HG02610 (cell line): ENCODE data around the gene PPFIBP1.
"Not testable (repeated sequence)": the region's sequence is repeated elsewhere in the genome, so short reads cannot be mapped to it uniquely, and the experiment has no call there.

ENCODE experiments used
- ATAC-seq: cut with Tn5 transposase; IDR thresholded peaks from one replicate; pipeline ENCODE4 v1.9.1; 2021; ENCODE audit warnings: mild to moderate bottlenecking, moderate library complexity; ENCODE audit not compliant: unreplicated experiment

The PPFIBP1 gene

DNA sequence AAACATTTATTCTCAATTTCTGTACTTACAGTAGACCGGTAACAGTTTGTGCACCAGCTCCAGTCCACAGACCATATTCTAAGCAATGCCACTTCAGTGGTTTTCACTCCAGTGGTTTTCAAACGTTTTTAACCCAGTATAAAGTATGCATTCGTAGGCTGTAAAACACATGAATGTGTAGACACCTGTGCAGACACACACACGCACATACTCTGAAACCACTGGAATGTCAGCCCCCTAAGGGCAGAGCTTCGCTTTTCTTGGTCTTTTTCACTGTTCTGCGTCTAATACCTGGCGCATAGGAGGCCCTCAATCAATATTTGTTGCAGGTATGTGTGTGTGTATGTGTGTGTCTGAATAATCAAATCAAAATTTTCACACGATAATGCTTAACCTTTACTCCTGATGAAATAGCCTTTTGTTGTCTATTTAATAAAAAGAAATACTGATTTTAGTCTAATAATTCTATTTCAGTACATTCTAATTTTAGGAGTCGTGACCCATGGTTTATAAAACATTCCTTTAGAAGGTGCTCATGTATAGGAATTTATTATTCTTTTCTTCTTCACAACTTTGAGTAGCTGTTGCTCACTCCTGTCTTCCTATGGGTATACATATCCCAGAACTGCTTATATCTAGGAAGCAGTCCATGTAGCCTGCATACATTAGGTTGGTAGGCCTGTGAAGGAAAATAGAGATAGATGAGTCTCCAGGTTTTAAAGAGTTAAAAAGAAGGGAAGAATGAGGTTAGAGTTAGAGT, 98.6 kb downstream of the PPFIBP1 start:
- no peak for ATAC-seq

DNA sequence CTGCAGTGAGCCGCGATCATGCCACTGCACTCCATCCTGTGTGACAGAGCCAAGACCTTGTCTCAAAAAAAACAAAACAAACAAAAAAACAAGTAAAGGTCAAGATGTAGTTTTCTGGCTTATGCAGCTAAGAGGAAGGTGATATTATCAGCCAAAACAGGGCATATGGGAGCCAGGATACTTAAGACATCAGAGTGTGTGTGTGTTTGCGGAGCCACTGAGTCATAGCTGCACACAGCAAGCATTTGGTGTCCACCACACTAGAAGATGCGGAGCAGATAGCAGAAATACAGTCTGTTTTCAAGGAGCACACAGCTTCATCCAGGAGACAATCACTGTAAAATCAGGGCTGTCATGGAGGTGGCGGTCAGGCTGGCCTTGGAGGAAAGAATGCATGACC, 99.6 kb downstream of the PPFIBP1 start:
- no peak for ATAC-seq

DNA sequence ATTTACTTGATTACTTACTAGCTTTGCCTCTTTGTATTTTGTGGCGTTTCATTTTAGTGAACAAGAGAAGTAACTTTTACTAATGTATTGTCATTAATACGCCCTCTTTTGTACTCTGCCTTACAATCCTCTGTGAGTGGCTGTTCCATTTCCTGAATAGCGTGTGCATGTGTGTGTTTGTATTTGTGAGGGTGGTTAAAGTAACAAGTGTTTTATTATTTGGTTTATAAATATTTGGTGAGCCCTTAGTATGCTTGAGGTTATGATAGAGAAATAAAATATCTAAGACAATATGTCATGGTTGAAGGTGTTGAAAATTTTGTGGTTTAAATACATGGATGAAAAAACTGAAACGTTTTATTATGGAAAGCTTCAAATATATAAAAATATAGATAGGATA, 100.6 kb downstream of the PPFIBP1 start:
- ATAC-seq: no peak

DNA sequence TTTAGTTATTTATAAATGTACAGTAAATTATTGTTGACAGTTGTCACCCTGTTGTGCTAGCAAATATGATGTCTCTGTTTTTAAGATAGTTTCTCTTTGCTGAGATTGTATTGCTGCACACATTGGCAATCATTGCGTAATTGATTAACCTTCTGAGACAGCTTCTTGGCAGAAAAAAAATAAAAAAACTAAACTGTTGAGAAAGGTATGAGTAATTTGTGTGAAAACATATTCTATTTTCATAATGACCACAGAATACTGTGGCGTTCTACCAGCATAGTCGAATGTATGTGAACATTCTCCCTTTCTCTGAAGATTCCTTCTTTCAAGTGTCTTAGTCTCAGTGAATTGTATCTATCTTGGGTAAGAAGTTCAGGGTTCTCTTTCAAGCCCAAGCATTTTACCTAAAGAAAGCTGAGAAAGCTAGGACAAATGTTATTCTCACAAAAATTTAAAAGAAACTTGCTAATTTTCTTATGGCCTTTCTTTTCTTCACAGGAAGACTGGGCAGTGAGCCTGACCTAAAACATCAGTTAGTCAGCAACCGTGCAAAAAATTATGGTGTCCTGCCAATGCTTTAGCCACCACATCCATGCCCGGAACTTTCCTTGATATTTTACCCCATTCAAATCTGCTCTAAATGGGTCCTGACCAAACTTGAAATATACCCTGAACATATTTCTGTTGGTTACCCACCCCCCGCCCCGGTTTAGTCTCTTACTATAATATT, 103.3 kb downstream of the PPFIBP1 start:
- ATAC-seq: peak; percentile 64

DNA sequence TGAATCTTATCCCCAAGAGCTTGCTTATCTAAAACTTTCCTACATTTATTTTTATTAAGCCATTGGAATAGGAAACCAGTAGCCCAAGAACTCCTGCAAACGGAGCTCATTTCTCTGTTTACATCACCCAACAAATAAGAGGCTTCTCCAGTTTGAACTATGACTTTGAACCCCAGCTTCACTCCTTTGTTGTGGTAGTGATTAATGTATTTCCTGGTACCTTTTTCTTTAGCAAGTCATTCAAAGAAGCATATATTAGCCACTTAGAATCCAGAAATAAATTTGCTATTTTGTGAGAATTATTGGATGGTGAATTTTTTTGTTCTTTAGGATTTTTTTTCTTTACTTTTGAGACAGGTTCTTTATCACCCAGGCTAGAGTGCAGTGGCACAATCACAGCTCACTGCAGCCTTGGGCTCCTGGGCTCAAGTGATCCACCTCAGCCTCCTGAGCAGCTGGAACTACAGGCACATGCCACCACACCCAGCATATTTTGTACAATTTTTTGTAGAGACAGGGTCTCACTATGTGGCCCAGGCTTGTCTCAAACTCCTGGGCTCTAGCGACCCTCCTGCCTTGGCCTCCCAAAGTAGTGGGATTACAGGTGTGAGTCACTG, 104.0 kb downstream of the PPFIBP1 start:
- not testable (repeated sequence) for ATAC-seq

DNA sequence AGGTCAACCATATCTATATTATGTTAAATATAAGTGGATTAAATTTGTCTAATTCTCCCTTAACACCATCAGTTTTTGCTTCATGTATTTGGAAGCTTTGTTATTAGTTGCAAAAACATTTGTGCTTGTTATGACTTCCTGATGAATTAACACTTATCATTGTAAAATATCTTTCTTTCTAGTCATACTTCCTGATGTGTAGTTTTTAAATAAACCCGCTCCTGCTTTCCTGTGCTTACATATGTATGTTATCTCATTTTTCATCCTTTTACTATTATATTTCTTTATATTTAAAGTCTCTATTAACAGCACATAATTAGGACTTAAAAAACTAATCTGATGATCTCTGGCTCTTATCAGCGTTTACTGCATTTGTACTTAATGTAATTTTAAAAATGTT, 106.2 kb downstream of the PPFIBP1 start:
- ATAC-seq: not testable (repeated sequence)

DNA sequence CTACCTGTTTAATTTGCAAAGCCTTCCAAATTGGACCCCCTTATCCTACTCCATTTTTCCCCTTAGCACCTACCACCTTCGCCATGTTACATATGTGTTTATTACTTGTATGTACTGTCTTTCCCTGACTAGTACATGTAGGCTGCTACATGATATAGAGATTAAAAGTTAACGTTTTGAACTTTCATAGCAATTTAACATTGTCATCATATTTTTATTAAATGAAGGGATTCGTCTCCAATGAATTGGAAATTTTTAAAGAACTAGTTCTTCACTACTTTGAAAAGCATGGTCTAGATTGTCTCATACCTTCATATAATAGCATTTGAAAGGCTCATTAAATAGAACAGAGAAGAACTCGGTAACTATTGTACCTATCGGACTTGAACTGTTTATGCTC, 107.4 kb downstream of the PPFIBP1 start:
- ATAC-seq: no peak

DNA sequence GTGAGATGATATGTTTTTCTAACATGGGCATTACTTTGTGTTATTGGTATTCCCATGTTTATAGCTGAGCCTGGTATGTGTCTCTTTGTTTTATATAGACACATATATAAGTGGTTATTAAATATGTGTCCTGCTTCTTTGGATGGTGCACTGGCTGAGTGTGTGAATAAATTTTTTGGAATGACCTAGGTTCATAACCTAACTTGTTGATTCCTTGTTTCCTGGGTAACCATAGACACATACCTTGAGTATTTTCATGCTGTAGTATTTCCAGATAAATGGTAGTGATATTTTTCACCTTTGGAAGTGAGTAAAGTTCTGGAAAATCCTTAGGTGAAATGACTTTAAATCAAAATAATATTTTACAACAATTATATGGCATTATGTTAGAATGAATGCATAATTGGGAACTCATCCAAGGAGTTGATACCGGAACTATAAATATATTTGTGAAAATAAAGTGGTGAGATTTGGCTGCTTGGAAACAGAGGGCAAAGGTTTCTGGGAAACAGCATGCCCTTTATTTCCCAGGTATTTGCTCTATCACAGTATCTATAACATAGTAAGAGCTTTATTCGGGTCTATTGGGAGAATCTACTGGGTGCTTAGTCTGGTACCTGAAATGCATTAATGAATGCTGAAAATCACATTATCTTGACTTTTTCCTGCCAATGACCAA, 107.9 kb downstream of the PPFIBP1 start:
- ATAC-seq: no peak

DNA sequence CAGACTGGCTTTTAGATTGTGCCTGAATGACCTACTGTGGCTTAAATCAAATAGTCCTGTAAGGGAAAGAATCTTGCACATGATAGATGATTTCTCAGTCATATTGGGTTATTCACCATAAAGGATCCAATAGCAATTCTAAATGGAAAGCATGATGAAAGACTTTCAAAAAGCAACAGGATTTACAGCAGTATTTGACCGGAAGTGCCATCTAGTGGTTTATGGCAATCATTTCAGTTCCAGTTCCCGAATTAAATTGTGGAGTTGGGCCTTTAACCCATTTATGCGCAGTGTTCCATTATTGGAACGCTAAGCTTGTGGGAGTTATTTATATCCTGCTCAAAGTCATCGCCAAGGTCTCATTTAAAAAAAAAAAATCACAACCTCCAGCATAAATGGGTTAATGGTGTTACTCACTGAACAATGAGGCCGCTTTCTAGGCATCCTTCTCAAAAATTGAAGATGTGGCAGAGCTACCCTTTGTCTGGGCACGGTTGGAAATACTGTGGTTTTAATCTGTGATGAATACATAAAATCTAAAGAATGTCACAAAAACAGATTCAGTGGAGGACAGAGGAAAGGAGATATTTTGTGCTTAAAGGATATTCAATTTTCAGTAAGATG, 111.5 kb downstream of the PPFIBP1 start:
- no peak for ATAC-seq

DNA sequence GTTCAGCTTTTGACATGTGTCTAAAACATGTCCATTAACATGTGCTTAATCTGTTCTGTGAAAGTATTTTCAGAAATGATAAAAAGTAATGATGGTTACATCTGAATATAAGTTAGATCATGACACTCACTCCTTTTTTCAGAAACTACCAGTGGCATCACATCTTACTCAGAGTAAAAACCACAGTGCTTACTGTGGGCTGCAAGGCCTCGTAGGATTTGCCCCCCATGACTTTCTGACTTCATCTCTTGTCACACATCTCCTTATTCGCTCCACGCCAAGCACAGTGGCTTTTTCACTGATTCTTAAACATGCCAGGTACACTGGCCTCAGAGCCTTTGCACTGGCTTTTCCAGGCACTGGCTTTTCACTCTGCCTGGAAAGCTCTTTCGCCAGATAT, 112.6 kb downstream of the PPFIBP1 start:
- ATAC-seq: not testable (repeated sequence)

DNA sequence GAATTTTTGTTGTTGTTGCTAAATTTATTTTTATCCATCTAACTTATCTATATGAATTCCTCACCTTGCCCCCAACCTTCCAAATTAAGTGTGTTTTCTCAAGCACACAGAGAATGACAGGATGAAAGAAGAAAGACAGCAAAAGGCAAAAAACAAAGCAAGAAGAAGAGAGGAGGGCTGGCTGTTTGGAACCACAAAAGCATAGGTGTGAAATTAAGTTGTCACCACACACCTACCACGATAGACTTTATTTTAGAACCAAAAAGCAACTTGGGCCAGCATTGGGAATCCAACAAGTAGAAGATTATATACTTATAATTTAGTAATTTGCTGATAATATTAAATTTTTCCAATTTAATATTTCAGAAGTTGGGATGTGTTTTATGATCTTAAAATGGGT, 113.5 kb downstream of the PPFIBP1 start:
- no peak for ATAC-seq

DNA sequence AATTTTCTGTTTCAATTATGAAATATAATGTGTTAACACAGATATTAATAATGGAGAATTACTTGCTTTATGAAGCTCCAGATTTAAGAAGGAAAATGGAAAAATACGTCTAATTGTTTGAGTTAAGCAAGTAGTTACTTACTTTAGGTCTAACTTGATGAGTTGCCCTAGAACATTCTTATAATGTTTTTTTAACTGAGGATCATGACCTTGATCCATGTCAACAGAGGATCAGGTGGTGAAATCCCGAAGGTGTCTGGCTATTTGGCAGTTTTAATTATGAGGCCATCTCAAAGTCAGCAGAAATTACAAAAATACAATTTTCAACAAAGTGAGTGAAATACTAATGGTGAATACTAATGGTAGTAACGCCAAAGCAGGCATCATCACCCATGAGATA, 115.3 kb downstream of the PPFIBP1 start:
- no peak for ATAC-seq

DNA sequence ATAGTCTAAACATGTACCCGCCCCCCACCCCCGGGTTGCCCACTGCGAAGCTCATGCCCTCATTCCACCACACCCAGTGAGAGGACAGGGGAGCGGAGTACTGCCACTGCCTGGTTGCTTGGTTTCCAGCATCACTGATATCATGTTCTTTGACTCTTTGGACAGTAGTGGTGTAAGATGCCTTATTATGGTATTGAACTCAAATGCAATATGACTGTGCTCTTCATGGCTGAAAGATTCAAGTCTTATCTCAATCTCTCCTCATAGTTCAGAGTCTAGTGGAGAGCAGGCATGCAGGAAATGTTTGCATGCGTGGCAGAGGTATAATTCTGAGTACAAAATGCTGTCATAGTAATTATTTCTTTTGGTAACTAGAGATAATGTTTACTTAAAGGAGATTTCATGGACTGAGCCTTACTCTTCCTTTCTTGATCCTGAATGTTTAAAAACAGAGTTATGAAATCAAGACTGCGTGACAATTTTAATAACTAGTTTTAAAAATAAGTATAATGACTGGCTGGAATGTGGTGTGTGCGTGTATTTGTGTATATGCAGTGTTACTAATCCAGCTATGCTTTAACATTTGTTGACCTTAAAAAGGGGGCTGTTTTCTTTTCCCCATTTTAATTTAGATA, 116.7 kb downstream of the PPFIBP1 start:
- ATAC-seq: not testable (repeated sequence)

DNA sequence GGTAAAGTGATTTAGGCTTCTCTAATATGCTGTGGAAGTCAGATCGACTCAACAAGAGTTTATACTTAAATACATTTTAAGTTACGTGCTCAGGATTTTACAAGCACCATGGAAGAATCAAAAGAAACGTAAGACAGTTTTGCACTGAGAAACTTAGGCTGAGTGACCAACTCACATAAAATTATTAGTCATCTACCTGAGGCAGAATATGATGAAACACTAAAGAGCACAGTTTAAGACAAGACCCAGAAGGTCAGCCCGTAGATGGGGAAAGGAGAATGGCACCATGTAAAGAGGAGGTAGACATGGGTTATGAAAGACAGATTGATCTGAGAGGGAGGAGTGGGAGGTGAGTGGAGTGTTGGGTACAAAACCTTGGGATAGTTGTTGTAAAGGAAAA, 118.4 kb downstream of the PPFIBP1 start:
- ATAC-seq: not testable (repeated sequence)

DNA sequence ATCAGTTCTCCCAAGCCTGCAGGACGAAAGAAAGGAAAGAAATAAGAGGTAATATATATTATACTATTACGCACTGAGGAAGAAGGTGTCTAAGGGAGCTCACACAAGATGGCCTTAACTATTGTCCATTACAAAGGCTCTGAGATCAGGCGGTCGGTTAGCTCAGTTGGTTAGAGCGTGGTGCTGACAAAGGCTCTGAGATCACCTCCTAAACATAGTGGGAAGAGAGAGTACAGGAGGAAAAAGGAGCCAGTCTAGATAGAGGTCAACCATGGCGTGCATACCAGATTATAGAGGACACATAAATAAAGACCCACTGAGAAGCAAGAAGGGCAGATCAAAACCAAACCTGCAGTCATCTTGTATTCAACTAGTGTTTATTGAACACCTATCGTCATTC, 118.9 kb downstream of the PPFIBP1 start:
- ATAC-seq: not testable (repeated sequence)

DNA sequence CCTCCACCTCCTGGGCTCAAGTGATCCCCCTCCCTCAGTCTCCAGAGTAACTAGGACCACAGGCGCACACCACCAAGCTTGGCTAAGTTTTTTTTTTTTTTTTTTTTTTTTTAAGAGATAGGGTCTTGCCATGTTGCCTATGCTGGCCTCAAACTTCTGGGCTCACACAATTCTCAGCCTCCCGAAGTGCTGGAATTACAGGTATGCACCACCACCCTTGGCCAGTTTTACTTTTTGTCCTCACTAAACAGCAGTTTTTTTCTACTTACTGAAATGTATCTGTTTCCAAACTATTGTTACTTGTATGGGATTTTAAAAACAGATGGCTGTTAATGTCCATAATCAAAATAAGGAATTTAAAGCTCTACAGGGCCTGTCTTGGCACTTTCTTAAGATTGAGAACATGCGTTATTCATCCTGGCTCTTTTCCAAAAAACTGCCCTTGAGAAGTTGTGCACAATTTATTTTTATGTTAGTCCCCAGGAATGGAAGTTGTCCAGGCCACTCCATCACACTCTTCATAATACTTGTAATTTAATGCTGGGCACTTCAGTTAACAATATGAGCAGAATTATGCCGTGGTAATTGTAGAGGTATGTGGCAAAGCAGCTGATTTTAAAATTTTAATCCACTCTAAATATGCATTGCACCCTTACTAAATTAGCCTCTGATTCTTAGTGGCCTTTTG, 120.3 kb downstream of the PPFIBP1 start:
- no peak for ATAC-seq

DNA sequence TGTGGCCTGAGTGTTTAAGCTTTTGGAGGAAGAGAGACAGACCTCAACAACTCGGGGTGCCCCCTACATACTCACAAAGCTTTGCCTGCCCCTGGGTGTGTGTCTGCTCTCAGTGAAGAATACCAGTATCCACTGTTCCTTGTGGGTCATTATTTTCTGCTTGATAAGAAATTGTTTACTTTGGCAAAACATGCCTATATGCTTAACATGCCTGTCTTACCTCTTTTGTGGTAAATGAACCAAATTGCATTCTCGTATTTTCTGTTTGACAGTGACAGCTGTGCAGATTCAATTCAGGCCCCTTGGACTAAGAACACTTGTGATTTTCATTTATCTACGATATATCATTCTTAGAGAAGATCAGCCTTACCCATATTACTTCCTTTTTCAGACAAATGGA, 121.7 kb downstream of the PPFIBP1 start:
- ATAC-seq: no peak

DNA sequence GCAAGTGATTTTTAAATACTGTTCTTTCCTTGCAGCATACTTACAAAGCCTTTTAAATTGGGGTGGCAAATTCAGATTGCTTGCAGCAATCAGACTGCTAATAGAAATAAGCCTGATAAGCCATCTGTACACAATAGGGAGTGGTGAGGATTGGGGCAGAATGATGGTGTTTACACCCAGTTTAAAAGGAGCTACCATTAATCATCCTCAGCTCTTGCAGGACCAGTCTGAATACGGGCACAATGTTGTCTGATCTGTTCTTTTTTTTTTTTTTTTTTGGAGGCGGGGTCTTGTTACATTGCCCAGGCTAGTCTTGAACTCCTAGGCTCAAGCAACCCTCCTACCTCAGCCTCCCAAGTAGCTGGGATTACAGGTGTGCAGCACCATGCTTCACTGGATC, 122.1 kb downstream of the PPFIBP1 start:
- no peak for ATAC-seq

DNA sequence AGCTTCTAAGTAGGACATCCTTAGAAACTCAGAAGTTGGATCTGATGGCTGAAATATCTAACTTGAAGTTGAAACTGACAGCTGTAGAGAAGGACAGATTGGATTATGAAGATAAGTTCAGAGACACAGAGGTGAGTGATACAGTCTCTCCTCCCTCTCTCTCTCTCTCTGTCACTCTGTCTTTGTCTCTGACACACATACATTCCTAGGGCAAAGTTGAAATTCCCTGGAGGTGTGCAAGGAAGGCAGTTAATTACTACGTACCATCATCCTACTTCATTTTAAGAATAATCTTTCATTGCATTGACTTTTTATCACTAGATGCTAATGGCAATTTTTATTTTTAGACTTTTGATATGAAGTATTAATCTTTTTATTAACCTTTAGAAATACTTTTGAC, 126.0 kb downstream of the PPFIBP1 start:
- no peak for ATAC-seq

DNA sequence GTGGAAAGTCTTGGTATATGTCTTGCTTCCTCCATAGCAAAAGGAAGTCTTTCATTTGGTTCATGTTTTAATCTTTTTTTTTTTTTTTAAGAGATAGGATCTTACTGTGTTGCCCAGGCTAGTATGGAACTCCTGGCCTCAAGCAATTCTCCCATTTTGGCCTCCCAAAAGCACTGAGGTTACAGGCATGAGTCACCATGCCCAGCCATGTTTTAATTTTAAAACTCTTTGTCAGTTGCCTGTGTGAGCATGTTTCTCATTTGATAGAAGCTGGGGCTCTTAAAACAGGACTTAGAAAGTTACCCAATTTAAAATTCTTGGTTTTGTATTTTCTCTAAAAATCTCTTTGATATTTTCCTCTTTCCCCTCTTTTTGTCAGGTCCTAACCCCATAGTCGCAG, 127.2 kb downstream of the PPFIBP1 start:
- no peak for ATAC-seq
